GM18951 (cell line): ENCODE measurements around the gene PLEKHH2.
A peak's percentile ranks its signal among the peaks of the same experiment; 100 is the strongest.

Experiments used
- POLR2A ChIP-seq: IDR thresholded peaks from 4 replicates; pipeline ENCODE4 v1.6.1; 2011; ENCODE audit warnings: mild to moderate bottlenecking; ENCODE audit not compliant: insufficient read length, insufficient read depth; ENCODE audit errors: extremely low read depth
- in situ Hi-C: fragments of 300-500 bp; cut with MboI; formaldehyde crosslinking; loops from one replicate; pipeline ENCODE4 v1.12.0; 2022; ENCODE audit warnings: low sequenced_read_pairs, mixed read lengths, inconsistent platforms; ENCODE audit not compliant: unreplicated experiment

Gene PLEKHH2

GRCh38 chr2:43748333-43748732, 111.3 kb downstream of the PLEKHH2 start:
- TF ChIP-seq POLR2A = no peak
- in situ Hi-C loops = no loop called here

- in situ Hi-C loops = no loop called here
- TF ChIP-seq POLR2A = no peak
These were observed 112.5 kb downstream of the PLEKHH2 start for GRCh38 chr2:43749583-43749982.

GRCh38 chr2:43751476-43751990, 114.5 kb downstream of the PLEKHH2 start:
- in situ Hi-C loops = no loop called here
- no peak for TF ChIP-seq POLR2A

- no peak for TF ChIP-seq POLR2A
- in situ Hi-C loops = no loop called here
These were observed 115.2 kb downstream of the PLEKHH2 start for GRCh38 chr2:43752302-43752701.

GRCh38 chr2:43754180-43754579, 117.1 kb downstream of the PLEKHH2 start:
- in situ Hi-C loops = no loop called here
- no peak for TF ChIP-seq POLR2A

- no peak for TF ChIP-seq POLR2A
- in situ Hi-C loops = no loop called here
These were observed 121.7 kb downstream of the PLEKHH2 start for GRCh38 chr2:43758739-43759138.

- in situ Hi-C loops = no loop called here
- TF ChIP-seq POLR2A = no peak
These were observed 122.1 kb downstream of the PLEKHH2 start for GRCh38 chr2:43759195-43759594.

GRCh38 chr2:43762286-43762685, 125.2 kb downstream of the PLEKHH2 start:
- no peak for TF ChIP-seq POLR2A
- in situ Hi-C loops = no loop called here

- in situ Hi-C loops = no loop called here
- TF ChIP-seq POLR2A = no peak
These were observed 126.0 kb downstream of the PLEKHH2 start for GRCh38 chr2:43763091-43763490.

- in situ Hi-C loops = no loop called here
- no peak for TF ChIP-seq POLR2A
These were observed 127.1 kb downstream of the PLEKHH2 start for GRCh38 chr2:43764086-43764705.

GRCh38 chr2:43766006-43766405, 128.9 kb downstream of the PLEKHH2 start:
- TF ChIP-seq POLR2A = no peak
- in situ Hi-C loops = no loop called here

- TF ChIP-seq POLR2A = peak; percentile 59
- in situ Hi-C loops = no loop called here
These were observed 137.0 kb downstream of the PLEKHH2 start, which contains the start of gene DYNC2LI1 for GRCh38 chr2:43773876-43774613. Gene DYNC2LI1, plus strand, starts transcription at chr2:43774039. Its CDS starts 100 bp downstream, at chr2:43774139.

- in situ Hi-C loops = no loop called here
- no peak for TF ChIP-seq POLR2A
These were observed 137.6 kb downstream of the PLEKHH2 start for GRCh38 chr2:43774617-43775016.

- TF ChIP-seq POLR2A = no peak
- in situ Hi-C loops = no loop called here
These were observed 139.3 kb downstream of the PLEKHH2 start for GRCh38 chr2:43776324-43776723.
